DOHH2 (cell line): ENCODE measurements around the gene KCNMB3.

Source experiments
- H3F3A ChIP-seq: fragments of 200-600 bp; sonication (generic), shearing (Covaris generic); 2 replicates; pipeline ENCODE4 v1.6.0; 2016; ENCODE audit warnings: antibody characterized with exemption, mild to moderate bottlenecking; ENCODE audit not compliant: control insufficient read depth, insufficient read depth
- H3K27ac ChIP-seq: fragments of 200-600 bp; sonication (generic); 2 replicates; pipeline ENCODE4 v1.5.1; 2014; ENCODE audit warnings: low read depth, mild to moderate bottlenecking, low read length, moderate library complexity
- H3K27me3 ChIP-seq: fragments of 200-600 bp; sonication (generic); 2 replicates; pipeline ENCODE4 v1.6.1; 2014; ENCODE audit warnings: mild to moderate bottlenecking, low read length, mixed read lengths; ENCODE audit not compliant: control insufficient read depth
- H3K36me3 ChIP-seq: fragments of 200-600 bp; sonication (generic); 2 replicates; pipeline ENCODE4 v1.6.1; 2014; ENCODE audit warnings: mild to moderate bottlenecking, low read length, moderate library complexity, mixed read lengths; ENCODE audit not compliant: control insufficient read depth
- H3K4me1 ChIP-seq: fragments of 200-600 bp; sonication (generic); 2 replicates; pipeline ENCODE4 v1.6.1; 2014; ENCODE audit warnings: mild to moderate bottlenecking, low read length, mixed read lengths; ENCODE audit not compliant: control insufficient read depth
- H3K4me2 ChIP-seq: fragments of 200-600 bp; sonication (generic); 2 replicates; pipeline ENCODE4 v1.6.0; 2014; ENCODE audit warnings: mild to moderate bottlenecking, low read length, moderate library complexity
- H3K4me3 ChIP-seq: fragments of 200-600 bp; sonication (generic); 2 replicates; pipeline ENCODE4 v1.5.1; 2014; ENCODE audit warnings: mild to moderate bottlenecking, low read length, mixed read lengths
- H3K79me2 ChIP-seq: fragments of 200-600 bp; sonication (generic); 2 replicates; pipeline ENCODE4 v1.6.1; 2014; ENCODE audit warnings: mild to moderate bottlenecking, low read length, mixed read lengths; ENCODE audit not compliant: control insufficient read depth
- H3K9me2 ChIP-seq: fragments of 200-600 bp; sonication (generic); replicated peaks from 2 replicates; pipeline ENCODE4 v1.6.1; 2014; ENCODE audit warnings: mild to moderate bottlenecking, low read length, mixed read lengths; ENCODE audit not compliant: control insufficient read depth
- H3K9me3 ChIP-seq: fragments of 200-600 bp; sonication (generic); 2 replicates; pipeline ENCODE4 v1.6.1; 2014; ENCODE audit warnings: antibody characterized with exemption, low read length, mixed read lengths; ENCODE audit not compliant: control insufficient read depth, insufficient read depth
- H4K20me1 ChIP-seq: fragments of 200-600 bp; sonication (generic); 2 replicates; pipeline ENCODE4 v1.6.0; 2014; ENCODE audit warnings: low read depth, mild to moderate bottlenecking, antibody characterized with exemption, low read length, moderate library complexity; ENCODE audit not compliant: control insufficient read depth, insufficient read depth
- CTCF ChIP-seq: fragments of 200-600 bp; sonication (generic); IDR thresholded peaks from one replicate; pipeline ENCODE4 v1.5.1; 2014; ENCODE audit warnings: antibody characterized with exemption, mild to moderate bottlenecking, low read depth, low read length; ENCODE audit not compliant: poor library complexity, severe bottlenecking
- EZH2phosphoT487 ChIP-seq: fragments of 200-600 bp; sonication (generic); IDR thresholded peaks from 2 replicates; pipeline ENCODE4 v1.6.1; 2017; ENCODE audit warnings: borderline replicate concordance, mild to moderate bottlenecking, antibody characterized with exemption, low read length, moderate library complexity, mixed read lengths

The KCNMB3 gene

DNA sequence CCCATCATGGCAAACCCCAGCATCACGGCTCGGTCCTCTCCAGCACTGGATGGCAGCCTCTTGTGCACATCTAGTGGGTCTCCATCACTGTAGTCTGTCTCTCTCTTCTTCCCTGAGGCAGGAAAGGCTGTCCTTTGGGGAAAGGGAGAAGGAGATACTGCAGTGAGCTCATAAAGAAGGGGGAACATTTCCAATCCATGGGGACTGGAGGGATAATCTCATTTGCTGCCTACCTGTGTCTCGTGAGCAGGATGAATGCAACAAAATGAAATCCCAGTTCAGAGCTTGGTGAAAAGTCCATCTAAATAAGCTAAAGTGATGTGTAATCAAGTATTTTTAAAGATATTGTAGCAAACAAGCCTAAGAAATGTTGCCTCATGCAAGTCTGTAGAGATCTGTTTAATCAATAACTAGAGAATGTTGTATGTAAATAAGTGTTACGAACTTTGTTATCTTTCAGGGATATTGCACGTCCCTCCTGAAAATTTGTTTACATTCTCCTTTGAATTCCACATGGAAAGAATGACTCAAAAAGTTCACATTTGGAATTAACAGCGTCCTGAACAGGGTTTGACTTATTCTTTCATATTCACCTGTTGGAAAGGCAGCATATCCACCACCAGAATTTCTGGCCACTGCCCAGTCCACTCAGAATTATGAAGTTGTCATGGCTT lies at the start of gene KCNMB3:
Gene KCNMB3 (minus strand): TSS at position 312 of the 674 bp plus-strand sequence. CDS start 124 bp downstream, at position 188.
- H3K79me2 ChIP-seq, result no peaks in the 10 kb centered on the region
- no peaks in the 10 kb centered on the region for H3K9me3 ChIP-seq
- H3K27me3 ChIP-seq, result no peaks in the 10 kb centered on the region
- no peaks in the 10 kb centered on the region for H3K9me2 ChIP-seq
- no peak within 1 kb of the TSS for H3K4me2 ChIP-seq
- TF ChIP-seq CTCF (no peak), EZH2phosphoT487 (no peak)
- H3F3A ChIP-seq, result no peaks in the 10 kb centered on the region
- no peak within 1 kb of the TSS for H3K4me3 ChIP-seq
- no peaks in the 10 kb centered on the region for H3K4me1 ChIP-seq
- no peaks in the 10 kb centered on the region for H3K36me3 ChIP-seq
- H3K27ac ChIP-seq, result no peak within 1 kb of the TSS
- H4K20me1 ChIP-seq, result no peaks in the 10 kb centered on the region

DNA sequence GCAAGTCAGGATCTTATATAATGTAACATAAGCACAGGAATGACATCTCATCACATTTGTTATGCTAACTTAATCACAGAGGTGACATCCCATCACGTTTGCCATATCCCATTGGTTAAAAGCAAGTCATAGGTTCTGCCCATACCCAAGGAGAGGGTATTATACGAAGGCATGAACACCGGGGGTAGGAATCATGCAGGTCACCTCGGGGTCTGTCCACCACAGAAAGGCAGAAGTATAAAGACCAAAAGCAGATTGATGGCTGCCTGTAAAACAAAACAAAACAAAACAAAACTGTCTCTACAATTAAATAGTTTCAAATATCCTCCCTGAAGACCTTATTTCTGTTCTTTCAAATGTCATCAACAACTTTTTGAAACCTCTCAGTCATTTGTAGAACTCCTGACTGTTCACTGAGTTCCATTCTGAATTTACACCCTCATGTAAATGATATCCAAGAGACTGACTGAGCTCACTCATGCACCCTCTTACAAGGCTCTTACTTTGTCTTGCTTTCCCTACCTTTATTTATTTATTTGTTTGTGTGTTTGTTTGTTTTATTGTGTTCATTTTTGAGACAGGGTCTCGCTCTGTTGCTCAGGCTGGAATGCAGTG lies 49.2 kb upstream of the KCNMB3 start:
- H3K9me2 ChIP-seq, result no peaks in the 10 kb centered on the region; the same call in 1 of the 2 replicates
- TF ChIP-seq EZH2phosphoT487, result no peak
- TF ChIP-seq CTCF, result no peak
- H3K9me3 ChIP-seq, result no peaks in the 10 kb centered on the region

GRCh38 chr3:179299316-179299715 lies 48.4 kb upstream of the KCNMB3 start:
- no peaks in the 10 kb centered on the region for H3F3A ChIP-seq

More for the DNA sequence above, 49.2 kb upstream of the KCNMB3 start:
- Histone ChIP-seq H3K4me3 (no peak overlapping the region), H4K20me1 (no peaks in the 10 kb centered on the region), H3F3A (no peaks in the 10 kb centered on the region), H3K36me3 (no peaks in the 10 kb centered on the region), H3K27me3 (no peaks in the 10 kb centered on the region), H3K4me1 (no peaks in the 10 kb centered on the region), H3K79me2 (no peaks in the 10 kb centered on the region), H3K27ac (no peak overlapping the region), H3K4me2 (no peak overlapping the region)

More at GRCh38 chr3:179299316-179299715, 48.4 kb upstream of the KCNMB3 start:
- no peaks in the 10 kb centered on the region for H3K9me3 ChIP-seq
- no peak for TF ChIP-seq CTCF
- no peaks in the 10 kb centered on the region for H3K4me1 ChIP-seq
- H3K79me2 ChIP-seq, result no peaks in the 10 kb centered on the region
- H3K9me2 ChIP-seq, result no peaks in the 10 kb centered on the region; the same call in 1 of the 2 replicates
- H3K36me3 ChIP-seq, result no peaks in the 10 kb centered on the region
- no peaks in the 10 kb centered on the region for H4K20me1 ChIP-seq
- no peaks in the 10 kb centered on the region for H3K27me3 ChIP-seq
- no peak overlapping the region for H3K4me3 ChIP-seq
- no peak overlapping the region for H3K4me2 ChIP-seq
- H3K27ac ChIP-seq, result no peak overlapping the region
